ENCODE measurements around the gene TIGD4. TPM values are rescaled to one million over a fixed set of nuclear protein-coding genes. Genes with fewer than 3 reads are reported as not detected.
A peak's percentile ranks its signal among the peaks of the same experiment; 100 is the strongest.

Gene TIGD4
- total and polyA plus RNA-seq, 2 donors from 2014 or later = 0.75 to 1.1 TPM

- Histone ChIP-seq H3K9me3 (ENCODE audit: control insufficient read depth in 2 of 3, insufficient read depth in 1 of 3, low read length in 3 of 3) (no peaks in the 10 kb centered on the region), H3K9ac (ENCODE audit: low read length in 3 of 3) (peak overlapping the region in 1 of 3 donors; percentile 20), H3K27me3 (ENCODE audit: control insufficient read depth, insufficient read depth, low read length) (no peaks in the 10 kb centered on the region), H3K4me3 (ENCODE audit: low read length in 3 of 3) (no peak overlapping the region), H3K36me3 (ENCODE audit: control insufficient read depth in 2 of 3, insufficient read depth in 3 of 3, low read length in 3 of 3) (peaks cover 0 to 4% (median 4%) of the 10 kb centered on the region in 3 donors), H3K4me1 (ENCODE audit: control insufficient read depth in 2 of 3, insufficient read depth in 2 of 3, low read depth in 1 of 3, low read length in 3 of 3) (peaks cover 0 to 5% (median 0%) of the 10 kb centered on the region in 3 donors), H3K27ac (ENCODE audit: low read depth in 2 of 2, low read length in 2 of 2) (no peak overlapping the region)
- no peak for DNase-seq
- no peak for FAIRE-seq
- intact Hi-C loops (cut with DNase I) = no loop called here
- no peak for TF ChIP-seq CTCF (IDR thresholded peaks at IDR 0.05; ENCODE audit: borderline replicate concordance, extremely low read depth, insufficient read depth)
Measured at GRCh38 chr4:152785639-152786615, 6.4 kb upstream of the TIGD4 start.

GRCh38 chr4:152784490-152785350, 5.2 kb upstream of the TIGD4 start:
- no peaks in the 10 kb centered on the region for H3K9me3 ChIP-seq (ENCODE audit: control insufficient read depth in 2 of 3, insufficient read depth in 1 of 3, low read length in 3 of 3)
- peaks cover 0 to 4% (median 4%) of the 10 kb centered on the region in 3 donors for H3K36me3 ChIP-seq (ENCODE audit: control insufficient read depth in 2 of 3, insufficient read depth in 3 of 3, low read length in 3 of 3)
- H3K4me3 ChIP-seq (ENCODE audit: low read length in 3 of 3) = no peak overlapping the region
- H3K4me1 ChIP-seq (ENCODE audit: control insufficient read depth in 2 of 3, insufficient read depth in 2 of 3, low read depth in 1 of 3, low read length in 3 of 3) = peaks cover 0 to 5% (median 0%) of the 10 kb centered on the region in 3 donors
- no peaks in the 10 kb centered on the region for H3K27me3 ChIP-seq (ENCODE audit: control insufficient read depth, insufficient read depth, low read length)
- no peak for TF ChIP-seq CTCF (IDR thresholded peaks at IDR 0.05; ENCODE audit: borderline replicate concordance, extremely low read depth, insufficient read depth)
- H3K9ac ChIP-seq (ENCODE audit: low read length in 3 of 3) = no peak overlapping the region
- FAIRE-seq (no peak), DNase-seq (peak in 1 of 5 donors; percentile 33)
- intact Hi-C loops (cut with DNase I) = no loop called here
- H3K27ac ChIP-seq (ENCODE audit: low read depth in 2 of 2, low read length in 2 of 2) = no peak overlapping the region

GRCh38 chr4:152780267-152780778, 793 bp upstream of the TIGD4 start:
- no peaks in the 10 kb centered on the region for H3K27me3 ChIP-seq (ENCODE audit: control insufficient read depth, insufficient read depth, low read length)
- intact Hi-C loops (cut with DNase I) = no loop called here
- no peaks in the 10 kb centered on the region for H3K9me3 ChIP-seq (ENCODE audit: control insufficient read depth in 2 of 3, insufficient read depth in 1 of 3, low read length in 3 of 3)
- peak overlapping the region; percentile 87 to 97 (median 87) for H3K4me3 ChIP-seq (ENCODE audit: low read length in 3 of 3)
- FAIRE-seq (no peak), DNase-seq (peak in 1 of 5 donors; percentile 60)
- H3K36me3 ChIP-seq (ENCODE audit: control insufficient read depth in 2 of 3, insufficient read depth in 3 of 3, low read length in 3 of 3) = peaks cover 0 to 3% (median 0%) of the 10 kb centered on the region in 3 donors
- peaks cover 0 to 3% (median 3%) of the 10 kb centered on the region in 3 donors for H3K4me1 ChIP-seq (ENCODE audit: control insufficient read depth in 2 of 3, insufficient read depth in 2 of 3, low read depth in 1 of 3, low read length in 3 of 3)
- H3K9ac ChIP-seq (ENCODE audit: low read length in 3 of 3) = peak overlapping the region; percentile 68 to 93 (median 78)
- TF ChIP-seq CTCF (IDR thresholded peaks at IDR 0.05; ENCODE audit: borderline replicate concordance, extremely low read depth, insufficient read depth) = no peak
- H3K27ac ChIP-seq (ENCODE audit: low read depth in 2 of 2, low read length in 2 of 2) = peak overlapping the region; percentile 89 to 95
